ENCODE measurements around the gene CACNB2. TPM values are rescaled to one million over a fixed set of nuclear protein-coding genes. Genes with fewer than 3 reads are reported as not detected.

CACNB2 gene
- total RNA-seq, result not detected in 2 replicates

GRCh38 chr10:18140149-18140956 lies at the start of gene CACNB2:
Gene CACNB2, plus strand, starts transcription at chr10:18140424.

Other genes with a start within 250 kb of the CACNB2 start
- gene SLC39A12, start 188.5 kb upstream of the CACNB2 start, total RNA-seq, result not detected in 2 replicates

All from airway epithelial cell (primary cell).